Putamen (tissue), 1 donor: ENCODE measurements around the gene CAMSAP2.

Experiments used
- DNase-seq: peaks from one replicate; pipeline ENCODE4 v3.0.0-alpha.2; 2016; ENCODE audit warnings: low spot score

CAMSAP2 gene

GRCh38 chr1:200738327-200738948 is at the start of gene CAMSAP2:
TSS of gene CAMSAP2 (plus strand) at chr1:200738893. CDS start at chr1:200739828, 935 bp downstream.
- DNase-seq, result peak; percentile 87

DNA sequence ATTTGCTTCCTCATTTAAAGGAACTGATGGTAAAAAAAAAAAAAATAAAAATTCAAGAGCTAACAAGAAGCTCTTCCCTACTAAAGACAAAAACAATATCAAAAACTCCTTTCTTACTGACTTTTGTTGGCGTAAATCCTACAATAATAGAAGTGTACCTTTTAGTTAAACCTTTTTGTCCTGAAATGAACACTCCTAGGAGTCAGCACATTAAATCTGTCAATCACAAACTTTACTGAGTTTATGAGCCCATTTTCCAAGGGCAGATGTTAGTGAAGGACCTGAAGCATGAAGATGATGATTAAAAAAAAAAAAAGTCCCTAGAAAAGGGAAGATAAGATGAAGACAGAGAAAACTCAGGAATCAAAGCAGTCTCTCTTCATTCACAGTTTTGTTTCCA is 46.4 kb upstream of the CAMSAP2 start:
- DNase-seq, result no peak

- no peak for DNase-seq
These were observed 45.4 kb upstream of the CAMSAP2 start for GRCh38 chr1:200693327-200693726.

- DNase-seq, result no peak
These were observed 44.0 kb upstream of the CAMSAP2 start for GRCh38 chr1:200694738-200695137.

DNA sequence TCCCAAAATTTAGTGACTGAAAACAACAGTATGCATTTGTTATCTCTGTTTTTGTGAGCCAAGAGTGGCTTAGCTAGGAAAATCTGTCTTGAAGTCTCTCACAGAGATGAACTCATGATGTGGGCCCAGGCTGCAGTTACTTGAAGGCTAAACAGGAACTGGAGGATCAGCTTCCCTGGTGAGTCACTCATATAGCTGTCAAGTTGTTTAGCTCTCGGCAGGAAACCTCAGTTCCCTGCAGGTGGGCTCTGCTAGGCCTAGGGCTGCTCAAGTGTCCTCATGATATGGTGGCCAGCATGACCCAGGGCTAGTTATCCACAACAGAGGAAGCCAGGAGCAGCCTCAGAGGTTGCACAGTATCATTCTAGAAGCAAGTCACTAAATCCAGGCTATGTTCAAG is 38.8 kb upstream of the CAMSAP2 start:
- no peak for DNase-seq

DNA sequence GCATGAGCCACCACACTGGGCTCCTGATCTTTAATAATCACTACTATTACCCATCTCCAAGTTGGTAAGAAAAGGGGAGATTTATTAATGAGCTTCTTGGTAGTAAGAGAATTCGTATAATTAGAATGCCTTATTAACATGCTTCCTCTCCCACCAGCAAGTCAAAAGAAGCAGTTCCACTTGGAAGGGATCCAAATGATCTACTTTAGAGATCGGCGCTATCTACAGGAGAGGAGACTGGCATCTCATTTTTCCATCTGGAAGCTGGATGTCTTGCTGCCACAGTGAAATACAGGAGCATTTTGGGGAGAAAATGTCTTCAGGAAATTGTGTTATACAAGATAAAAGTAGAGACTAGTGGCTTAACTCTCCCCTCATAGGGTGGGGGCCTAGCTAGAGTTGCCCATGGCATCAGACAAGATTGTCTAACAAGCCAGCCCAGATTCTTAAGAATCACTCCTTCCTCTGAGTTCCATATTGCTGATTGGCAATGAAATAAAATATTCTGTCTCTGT is 33.6 kb upstream of the CAMSAP2 start:
- peak; percentile 27 for DNase-seq

DNA sequence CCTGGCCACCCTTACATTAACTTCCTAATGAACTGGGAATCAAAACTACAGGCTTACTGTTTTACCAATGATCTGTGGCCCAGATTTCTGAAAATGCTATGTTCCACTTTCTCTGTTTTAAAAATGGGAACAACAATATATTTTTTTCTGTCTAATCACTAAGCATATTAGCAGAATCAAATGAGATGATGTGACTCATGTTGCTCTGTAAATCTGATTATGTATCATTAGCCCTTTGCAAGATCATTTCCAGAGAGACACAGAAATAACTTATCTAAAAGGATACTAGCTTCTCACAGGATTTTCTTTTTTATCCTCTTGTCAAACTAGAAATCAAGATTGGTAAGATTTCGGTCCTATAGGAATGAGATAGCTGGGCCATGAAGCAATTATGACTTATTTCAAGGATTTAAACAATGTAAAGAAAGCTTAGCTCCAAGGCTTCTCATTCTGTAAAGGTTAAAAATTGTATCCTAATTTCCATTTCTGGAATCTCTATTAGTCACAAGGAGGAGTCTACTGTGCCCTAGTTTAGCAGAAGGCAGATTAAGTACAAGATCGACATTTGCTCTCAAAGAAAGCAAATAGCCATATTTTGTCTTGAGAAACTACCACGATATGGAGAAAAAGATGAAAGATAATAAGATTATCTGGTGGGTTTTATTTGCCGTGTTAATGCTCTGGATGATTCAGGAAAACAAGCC is 32.4 kb upstream of the CAMSAP2 start:
- peak; percentile 27 for DNase-seq

- no peak for DNase-seq
These were observed 31.6 kb upstream of the CAMSAP2 start for GRCh38 chr1:200707116-200707515.

DNA sequence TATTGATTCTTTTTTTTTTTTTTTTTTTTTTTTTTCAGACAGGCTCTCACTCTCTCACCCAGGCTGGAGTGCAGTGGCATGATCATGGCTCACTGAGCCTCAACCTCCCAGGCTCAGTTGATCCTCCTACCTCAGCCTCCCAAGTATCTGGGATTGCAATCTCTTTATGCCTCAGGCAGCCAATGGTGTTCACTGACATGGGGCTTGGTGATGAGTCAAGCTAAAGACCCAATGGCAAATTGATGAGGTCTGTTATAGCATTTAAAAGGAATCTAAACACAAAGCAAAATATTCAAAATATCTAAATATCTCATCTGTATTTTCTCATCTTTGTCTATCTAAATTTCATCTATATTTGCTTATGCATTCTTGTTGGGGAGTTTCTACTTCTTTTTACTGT is 30.5 kb upstream of the CAMSAP2 start:
- DNase-seq, result no peak

DNA sequence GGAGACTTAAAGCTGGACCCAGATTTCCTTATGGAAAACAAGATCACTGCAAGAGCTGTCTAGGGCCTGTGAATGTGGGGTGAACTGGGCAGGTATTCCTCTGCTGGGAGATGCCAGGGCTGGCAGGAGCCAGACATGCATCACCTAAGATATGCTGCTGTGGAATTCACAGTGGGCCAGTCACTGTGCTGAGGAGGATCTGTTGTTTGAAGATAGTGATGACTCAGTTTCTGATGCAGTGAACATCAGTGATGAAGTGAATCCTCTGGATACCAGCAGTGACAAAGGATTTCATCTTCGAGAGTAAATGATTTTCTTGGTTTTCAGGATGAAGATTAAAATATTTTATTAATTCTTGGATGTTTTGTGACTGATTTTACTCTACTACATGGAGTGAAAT is 29.9 kb upstream of the CAMSAP2 start:
- DNase-seq, result no peak

GRCh38 chr1:200710166-200710565 is 28.5 kb upstream of the CAMSAP2 start:
- DNase-seq, result no peak

- no peak for DNase-seq
These were observed 24.0 kb upstream of the CAMSAP2 start for GRCh38 chr1:200714504-200715187.

- DNase-seq, result no peak
These were observed 18.5 kb upstream of the CAMSAP2 start for GRCh38 chr1:200720199-200720598.

- DNase-seq, result no peak
These were observed 14.6 kb upstream of the CAMSAP2 start for GRCh38 chr1:200724064-200724463.

GRCh38 chr1:200727257-200727656 is 11.4 kb upstream of the CAMSAP2 start:
- DNase-seq, result no peak

GRCh38 chr1:200729863-200730262 is 8.8 kb upstream of the CAMSAP2 start:
- DNase-seq, result no peak

GRCh38 chr1:200731654-200732332 is 6.9 kb upstream of the CAMSAP2 start:
- DNase-seq, result no peak

DNA sequence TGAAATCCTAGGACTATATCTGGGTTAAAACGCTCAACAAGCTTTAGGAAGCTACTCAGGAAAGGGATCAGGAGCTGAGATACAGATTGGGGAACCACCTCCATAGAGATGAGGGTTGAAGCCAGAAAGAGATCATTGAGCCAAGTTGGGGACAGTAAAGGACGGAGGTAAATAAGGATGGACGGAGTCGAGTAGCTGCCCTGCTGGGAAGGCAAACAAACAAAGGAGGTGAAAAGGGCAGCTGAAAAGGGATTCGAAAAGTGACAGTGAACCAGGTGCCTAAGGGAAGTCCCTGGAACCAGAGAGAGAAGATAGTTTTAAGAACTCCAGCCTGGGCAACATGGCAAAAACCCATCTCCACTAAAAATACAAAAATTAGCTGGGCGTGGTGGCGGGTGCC is 6.3 kb upstream of the CAMSAP2 start:
- no peak for DNase-seq

- no peak for DNase-seq
These were observed 4.8 kb upstream of the CAMSAP2 start for GRCh38 chr1:200733907-200734306.

GRCh38 chr1:200737647-200738291 is 924 bp upstream of the CAMSAP2 start:
- DNase-seq, result no peak

DNA sequence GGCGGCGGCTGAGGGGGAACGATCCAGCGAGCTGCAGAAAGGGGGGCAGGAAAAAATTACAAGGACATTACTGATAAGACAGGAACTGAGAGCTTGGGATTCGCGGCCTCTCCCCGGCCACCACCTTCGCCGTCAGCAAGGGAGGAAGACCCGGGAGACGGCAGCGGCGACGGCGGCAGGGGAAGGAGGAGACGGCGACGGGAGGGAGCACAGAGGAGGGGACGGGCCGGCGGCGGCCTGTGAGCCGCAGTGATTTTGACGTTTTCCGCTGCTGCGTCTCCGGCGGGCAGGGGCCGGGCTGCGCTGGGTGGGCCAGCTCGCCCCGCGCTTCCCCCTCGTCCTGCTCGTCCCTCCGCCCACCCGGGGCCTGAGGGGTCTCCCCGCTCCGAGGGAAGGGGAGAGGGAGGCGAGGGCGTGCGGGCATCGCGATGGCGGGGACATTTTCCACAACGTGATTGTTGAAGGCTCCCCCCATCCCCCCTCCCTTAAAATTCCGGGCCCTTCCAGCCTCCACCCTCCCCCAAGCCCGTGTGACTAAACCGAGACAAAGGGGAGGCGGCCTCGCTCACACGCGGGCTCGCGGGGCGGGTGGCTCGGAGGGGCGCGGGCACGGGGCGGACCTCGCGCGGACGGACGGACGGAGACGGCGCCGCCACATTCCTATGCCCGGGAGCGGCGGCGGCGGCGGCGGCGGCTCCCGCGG is 407 bp downstream of the CAMSAP2 start:
- peak; percentile 86 for DNase-seq
